Ascending aorta (tissue), 2 donors: ENCODE data around the gene CD58. TPM values are rescaled to one million over a fixed set of nuclear protein-coding genes. Genes with fewer than 3 reads are reported as not detected.

Experiments used
- DNase-seq, 2 donors: peaks; one replicate each; pipeline ENCODE4 v3.0.0-alpha.2; 2019; ENCODE audit warnings: low spot score in 2 of 2
- H3K27ac ChIP-seq, 2 donors: fragments of 200-600 bp; sonication (generic); one replicate each; pipeline ENCODE4 v1.5.1; 2016 to 2017; ENCODE audit warnings: mild to moderate bottlenecking in 1 of 2
- H3K27me3 ChIP-seq: fragments of 200-600 bp; sonication (generic); one replicate; pipeline ENCODE4 v1.5.1; 2017
- H3K36me3 ChIP-seq, 2 donors: fragments of 200-600 bp; sonication (generic); one replicate each; pipeline ENCODE4 v1.5.1; 2016
- H3K4me1 ChIP-seq, 2 donors: fragments of 200-600 bp; sonication (generic); one replicate each; pipeline ENCODE4 v1.5.1; 2016 to 2017; ENCODE audit warnings: mild to moderate bottlenecking in 1 of 2
- H3K4me3 ChIP-seq, 2 donors: fragments of 200-600 bp; sonication (generic); one replicate each; pipeline ENCODE4 v1.5.1; 2016 to 2017; ENCODE audit warnings: mild to moderate bottlenecking in 1 of 2
- H3K9me3 ChIP-seq, 2 donors: fragments of 200-600 bp; sonication (generic); one replicate each; pipeline ENCODE4 v1.5.1; 2016
- intact Hi-C: fragments of 100-400 bp; cut with DNase I; formaldehyde crosslinking; loops from one replicate; pipeline ENCODE4 v1.15.1; 2023
- total RNA-seq: library from RNA; depleted of rRNA; stranded (reverse); fragments of >200 nt; gene quantifications from one replicate; pipeline ENCODE4 v1.1.0, GENCODE V29; 2016
- TF ChIP-seq, protein P1 (sequence below), 3 experiments: fragments of 200-600 bp in 2 of 3; fragments of 450-650 bp in 1 of 3; sonication (generic) in 2 of 3; IDR thresholded peaks; one replicate each; pipeline ENCODE4 v1.5.1; 2016 to 2019; ENCODE audit warnings: antibody characterized with exemption in 3 of 3, mild to moderate bottlenecking in 1 of 3, moderate library complexity in 1 of 3

The CD58 gene
- total RNA-seq, 1 donor from 2014 or later: 50.7 TPM

DNA sequence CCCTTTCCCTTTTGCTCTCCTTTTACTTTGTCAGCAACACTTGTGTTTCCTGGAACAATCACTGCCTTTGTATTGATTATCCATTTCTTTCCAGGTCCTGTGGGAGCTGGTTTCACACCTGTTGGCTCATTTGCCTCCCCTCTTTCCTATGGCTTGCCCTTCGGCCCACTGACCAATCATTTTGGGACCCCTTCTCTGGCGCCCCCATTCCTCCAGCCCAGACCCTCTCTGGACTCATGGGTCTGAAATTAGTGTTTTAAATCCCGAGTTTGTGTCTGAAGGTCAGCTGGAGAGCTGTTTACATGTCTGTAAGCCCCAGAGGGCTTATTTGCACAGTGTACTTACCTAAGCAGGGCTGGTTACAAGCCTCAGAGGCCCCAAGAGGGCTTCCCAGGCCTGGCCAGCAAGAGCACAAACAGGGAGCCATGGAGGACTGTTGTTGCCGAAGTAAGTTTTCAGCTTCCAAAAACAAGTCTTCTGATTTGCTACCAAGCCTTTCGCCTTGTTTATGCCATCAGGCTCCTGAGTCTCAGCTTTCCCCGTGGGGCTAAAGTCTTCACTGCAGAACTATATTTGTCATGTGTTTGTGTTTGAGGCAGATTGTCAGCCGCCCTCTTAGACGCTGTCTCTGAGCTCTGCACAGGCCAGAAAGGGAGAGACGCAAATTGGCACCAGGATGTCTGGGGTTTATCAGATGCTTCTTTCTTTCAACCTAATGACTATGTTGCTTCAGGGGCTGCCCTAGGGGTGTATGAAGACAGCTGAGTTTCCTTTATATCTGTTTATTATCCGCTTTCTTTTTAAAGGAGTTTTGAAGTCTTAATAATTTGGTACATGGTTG, 104.8 kb downstream of the CD58 start:
- no peak for DNase-seq
- H3K4me3 ChIP-seq: no peak overlapping the region
- intact Hi-C loops: no loop called here
- TF ChIP-seq, protein P1, sequence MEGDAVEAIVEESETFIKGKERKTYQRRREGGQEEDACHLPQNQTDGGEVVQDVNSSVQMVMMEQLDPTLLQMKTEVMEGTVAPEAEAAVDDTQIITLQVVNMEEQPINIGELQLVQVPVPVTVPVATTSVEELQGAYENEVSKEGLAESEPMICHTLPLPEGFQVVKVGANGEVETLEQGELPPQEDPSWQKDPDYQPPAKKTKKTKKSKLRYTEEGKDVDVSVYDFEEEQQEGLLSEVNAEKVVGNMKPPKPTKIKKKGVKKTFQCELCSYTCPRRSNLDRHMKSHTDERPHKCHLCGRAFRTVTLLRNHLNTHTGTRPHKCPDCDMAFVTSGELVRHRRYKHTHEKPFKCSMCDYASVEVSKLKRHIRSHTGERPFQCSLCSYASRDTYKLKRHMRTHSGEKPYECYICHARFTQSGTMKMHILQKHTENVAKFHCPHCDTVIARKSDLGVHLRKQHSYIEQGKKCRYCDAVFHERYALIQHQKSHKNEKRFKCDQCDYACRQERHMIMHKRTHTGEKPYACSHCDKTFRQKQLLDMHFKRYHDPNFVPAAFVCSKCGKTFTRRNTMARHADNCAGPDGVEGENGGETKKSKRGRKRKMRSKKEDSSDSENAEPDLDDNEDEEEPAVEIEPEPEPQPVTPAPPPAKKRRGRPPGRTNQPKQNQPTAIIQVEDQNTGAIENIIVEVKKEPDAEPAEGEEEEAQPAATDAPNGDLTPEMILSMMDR (IDR thresholded peaks at IDR 0.05): no peak
- no peak overlapping the region for H3K27ac ChIP-seq
- no peaks in the 10 kb centered on the region for H3K27me3 ChIP-seq
- no peaks in the 10 kb centered on the region for H3K36me3 ChIP-seq
- no peaks in the 10 kb centered on the region for H3K4me1 ChIP-seq
- H3K9me3 ChIP-seq: no peaks in the 10 kb centered on the region

DNA sequence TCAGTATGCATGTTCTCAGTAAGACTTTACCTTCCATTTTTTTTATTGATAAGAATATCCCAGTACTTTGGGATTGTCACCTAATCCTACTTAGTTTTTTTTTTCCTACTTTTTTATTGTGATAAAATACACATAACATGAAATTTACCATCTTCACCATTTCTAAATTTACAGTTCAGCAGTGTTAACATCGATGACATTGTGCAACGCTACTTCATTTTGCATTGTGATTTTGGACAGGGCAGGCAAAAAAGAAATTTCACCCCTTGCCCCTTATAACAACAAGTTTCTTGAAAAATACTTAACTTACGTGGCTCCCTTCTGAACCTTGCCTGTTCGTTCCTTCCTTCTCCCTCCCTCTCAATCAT, 105.4 kb downstream of the CD58 start:
- TF ChIP-seq, protein P1 (IDR thresholded peaks at IDR 0.05): no peak
- Histone ChIP-seq H3K36me3 (no peaks in the 10 kb centered on the region), H3K4me1 (no peaks in the 10 kb centered on the region), H3K27ac (no peak overlapping the region), H3K9me3 (no peaks in the 10 kb centered on the region), H3K27me3 (no peaks in the 10 kb centered on the region), H3K4me3 (no peak overlapping the region)
- DNase-seq: no peak
- intact Hi-C loops: no loop called here

Other genes with a start within 250 kb of the CD58 start
- gene ATP1A1, start 197.8 kb downstream of the CD58 start, total RNA-seq: 255 TPM
- gene IGSF3, start 96.7 kb upstream of the CD58 start, total RNA-seq: 0.64 TPM
- not detected for gene CD2, start 183.4 kb upstream of the CD58 start, total RNA-seq